Measurements from ENCODE around the gene UBE2J1. TPM values are rescaled to one million over a fixed set of nuclear protein-coding genes. Genes with fewer than 3 reads are reported as not detected.

Gene UBE2J1
- total and polyA plus RNA-seq, 10 of the 15 experiments (the other 5 are each of a cell fraction or from before 2014, with no cell fraction given) = 48.7 to 131 (median 90.0) TPM

DNA sequence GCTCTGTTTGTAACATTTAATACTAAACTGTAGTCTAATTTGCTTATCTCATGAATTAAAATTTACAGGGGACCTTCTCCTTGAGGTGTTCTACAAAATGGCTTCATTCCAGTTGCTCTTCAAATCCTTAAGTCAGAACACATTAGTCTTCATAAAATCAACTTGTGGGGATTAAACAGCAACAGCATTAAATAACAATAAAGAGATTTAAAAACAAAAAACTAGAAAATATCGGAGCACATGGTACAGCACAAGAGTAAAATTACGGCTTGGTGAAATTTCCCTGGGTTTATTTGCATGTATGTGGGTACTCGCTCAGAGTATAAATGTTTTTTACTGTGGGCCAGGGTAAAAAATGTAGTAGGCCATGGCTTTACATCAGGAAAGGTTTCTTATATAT, 47.5 kb upstream of the UBE2J1 start (continued):
- TF ChIP-seq, protein P1, sequence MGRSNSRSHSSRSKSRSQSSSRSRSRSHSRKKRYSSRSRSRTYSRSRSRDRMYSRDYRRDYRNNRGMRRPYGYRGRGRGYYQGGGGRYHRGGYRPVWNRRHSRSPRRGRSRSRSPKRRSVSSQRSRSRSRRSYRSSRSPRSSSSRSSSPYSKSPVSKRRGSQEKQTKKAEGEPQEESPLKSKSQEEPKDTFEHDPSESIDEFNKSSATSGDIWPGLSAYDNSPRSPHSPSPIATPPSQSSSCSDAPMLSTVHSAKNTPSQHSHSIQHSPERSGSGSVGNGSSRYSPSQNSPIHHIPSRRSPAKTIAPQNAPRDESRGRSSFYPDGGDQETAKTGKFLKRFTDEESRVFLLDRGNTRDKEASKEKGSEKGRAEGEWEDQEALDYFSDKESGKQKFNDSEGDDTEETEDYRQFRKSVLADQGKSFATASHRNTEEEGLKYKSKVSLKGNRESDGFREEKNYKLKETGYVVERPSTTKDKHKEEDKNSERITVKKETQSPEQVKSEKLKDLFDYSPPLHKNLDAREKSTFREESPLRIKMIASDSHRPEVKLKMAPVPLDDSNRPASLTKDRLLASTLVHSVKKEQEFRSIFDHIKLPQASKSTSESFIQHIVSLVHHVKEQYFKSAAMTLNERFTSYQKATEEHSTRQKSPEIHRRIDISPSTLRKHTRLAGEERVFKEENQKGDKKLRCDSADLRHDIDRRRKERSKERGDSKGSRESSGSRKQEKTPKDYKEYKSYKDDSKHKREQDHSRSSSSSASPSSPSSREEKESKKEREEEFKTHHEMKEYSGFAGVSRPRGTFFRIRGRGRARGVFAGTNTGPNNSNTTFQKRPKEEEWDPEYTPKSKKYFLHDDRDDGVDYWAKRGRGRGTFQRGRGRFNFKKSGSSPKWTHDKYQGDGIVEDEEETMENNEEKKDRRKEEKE (IDR thresholded peaks at IDR 0.05) = no peak
- no peak for TF ChIP-seq MXI1 (IDR thresholded peaks at IDR 0.05; ENCODE audit: low read depth, low read length)
- no peak for TF ChIP-seq ZNF384 (IDR thresholded peaks at IDR 0.05; ENCODE audit: borderline replicate concordance, low read depth, low read length)
- no peak for TF ChIP-seq PML (IDR thresholded peaks at IDR 0.05; ENCODE audit: low read length)
- no peak for TF ChIP-seq HDGF (IDR thresholded peaks at IDR 0.05)

DNA sequence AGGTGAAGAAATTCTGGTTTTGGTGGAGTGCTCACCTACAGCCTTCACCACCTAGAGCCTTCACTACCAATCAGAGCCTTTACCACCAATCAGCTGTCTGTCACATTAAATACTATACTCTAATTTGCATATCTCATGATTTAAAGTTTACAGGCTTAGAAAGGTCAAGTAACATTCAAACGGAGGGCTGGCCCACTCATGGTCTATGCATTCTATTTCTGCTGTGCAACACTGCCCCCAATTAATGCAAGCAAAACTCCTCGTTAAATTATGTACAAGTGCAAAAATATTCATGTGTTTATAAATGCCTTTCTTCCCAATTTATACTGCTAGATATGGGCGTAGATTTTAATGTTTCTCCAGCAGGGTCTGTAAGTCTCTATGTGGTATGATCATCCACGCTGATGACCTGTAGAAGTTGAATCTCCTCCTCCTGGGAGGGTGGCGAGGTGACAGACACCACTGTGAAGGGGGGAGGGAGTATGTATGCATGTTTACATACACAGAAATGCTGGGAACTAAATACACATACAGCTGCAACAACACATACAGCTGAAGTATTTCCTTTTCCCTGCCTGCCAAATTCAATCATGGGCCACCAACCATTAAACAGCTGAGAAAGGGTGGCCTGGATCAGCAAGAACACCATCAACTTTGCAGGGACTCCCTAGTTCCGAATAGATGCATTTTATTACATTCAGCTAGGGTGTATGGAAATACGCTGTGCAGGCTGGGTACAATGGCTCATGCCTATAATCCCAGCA, 46.4 kb upstream of the UBE2J1 start:
- H3K27ac ChIP-seq (ENCODE audit: control insufficient read depth, insufficient read depth) = no peak overlapping the region
- ATAC-seq (no peak), DNase-seq (ENCODE audit: low read depth, low spot score) (no peak), FAIRE-seq (no peak)
- H3K4me1 ChIP-seq (ENCODE audit: control insufficient read depth, insufficient read depth, low read length) = peaks cover 8% of the 10 kb centered on the region
- ChIA-PET CTCF (no interaction called here), POLR2A (no interaction called here), SMC1A (ENCODE audit: uncharacterized antibody, unreplicated experiment) (interaction anchor here (0.8 to 1.1 kb wide), 2 partner anchors 32 to 42 kb away, joined by 3 to 4 read pairs; no protein-coding TSS in a partner anchor), RAD21 (ENCODE audit: unreplicated experiment) (no interaction called here)
- H3K9ac ChIP-seq (ENCODE audit: control insufficient read depth, insufficient read depth, low read length) = no peak overlapping the region
- intact Hi-C loops (cut with micrococcal nuclease; ENCODE audit: unreplicated experiment) = no loop called here
- no TSS peak for BruUV-seq (replicated peaks)
- 76% methylated on average over 7 of the region's 7 CpGs for WGBS (ENCODE audit: insufficient coverage, insufficient replicate concordance, low lambda C conversion rate, missing lambda C conversion rate)
- H3K27me3 ChIP-seq (replicated peaks in 1 of 2; ENCODE audit: control insufficient read depth in 2 of 2, insufficient read depth in 2 of 2, low read length in 1 of 2) = no peaks in the 10 kb centered on the region
- no peaks in the 10 kb centered on the region for H4K20me1 ChIP-seq (ENCODE audit: control insufficient read depth, insufficient read depth)
- peaks cover 26% of the 10 kb centered on the region for H3K79me2 ChIP-seq (ENCODE audit: control insufficient read depth, insufficient read depth, low read length)
- no peak overlapping the region for H3K4me3 ChIP-seq
- H2AFZ ChIP-seq (ENCODE audit: control insufficient read depth, low read depth, low read length) = no peak overlapping the region
- H3K36me3 ChIP-seq (ENCODE audit: control insufficient read depth in 2 of 2, insufficient read depth in 2 of 2, low read length in 1 of 2) = no peaks in the 10 kb centered on the region
- no peak overlapping the region for H3K4me2 ChIP-seq (ENCODE audit: control insufficient read depth, insufficient read depth)
- in situ Hi-C loops (cut with MboI) = no loop called here
- TF ChIP-seq ZNF207 (IDR thresholded peaks at IDR 0.05; ENCODE audit: borderline replicate concordance) (no peak), ZNF24 (IDR thresholded peaks at IDR 0.05) (no peak), YBX1 (IDR thresholded peaks at IDR 0.05) (no peak), FOS (IDR thresholded peaks at IDR 0.05; ENCODE audit: borderline replicate concordance, extremely low read depth, insufficient read length) (no peak), SMAD1 (IDR thresholded peaks at IDR 0.05; ENCODE audit: low read depth, partially characterized antibody) (no peak), NR2F1 (conservative IDR thresholded peaks at IDR 0.05) (no peak), CBFB (IDR thresholded peaks at IDR 0.05; ENCODE audit: low read depth) (no peak), NR2C1 (IDR thresholded peaks at IDR 0.05) (no peak)
- H3K9me3 ChIP-seq (replicated peaks; ENCODE audit: control insufficient read depth, insufficient read depth, low read length) = no peaks in the 10 kb centered on the region; the same call in 2 of the 3 replicates
